Measurements from ENCODE around the gene ANKMY1.
A peak's percentile ranks its signal among the peaks of the same experiment; 100 is the strongest.

ANKMY1 gene

GRCh38 chr2:240434728-240435456 is 122.9 kb downstream of the ANKMY1 start:
- DNase-seq (ENCODE audit: low read depth): peak; percentile 81

GRCh38 chr2:240433973-240434727 is 123.6 kb downstream of the ANKMY1 start:
- no peak for DNase-seq (ENCODE audit: low read depth)

- no peak for DNase-seq (ENCODE audit: low read depth)
Observed at GRCh38 chr2:240432820-240433801, 124.7 kb downstream of the ANKMY1 start.

- no peak for DNase-seq (ENCODE audit: low read depth)
Observed at GRCh38 chr2:240432430-240432819, 125.4 kb downstream of the ANKMY1 start.

GRCh38 chr2:240431661-240432424 is 125.9 kb downstream of the ANKMY1 start:
- no peak for DNase-seq (ENCODE audit: low read depth)

- DNase-seq (ENCODE audit: low read depth): no peak
Observed at GRCh38 chr2:240431271-240431660, 126.5 kb downstream of the ANKMY1 start.

- DNase-seq (ENCODE audit: low read depth): no peak
Observed at GRCh38 chr2:240430595-240430994, 127.2 kb downstream of the ANKMY1 start.

- no peak for DNase-seq (ENCODE audit: low read depth)
Observed at GRCh38 chr2:240429872-240430491, 127.8 kb downstream of the ANKMY1 start.
